CD4-positive, alpha-beta T cell treated with Interleukin-21 for 1 hour (primary cell): ENCODE measurements around the gene CNGA3.

ENCODE experiments used
- DNase-seq: peaks from one replicate; pipeline ENCODE4 v3.0.0-alpha.2; 2020

Gene CNGA3

DNA sequence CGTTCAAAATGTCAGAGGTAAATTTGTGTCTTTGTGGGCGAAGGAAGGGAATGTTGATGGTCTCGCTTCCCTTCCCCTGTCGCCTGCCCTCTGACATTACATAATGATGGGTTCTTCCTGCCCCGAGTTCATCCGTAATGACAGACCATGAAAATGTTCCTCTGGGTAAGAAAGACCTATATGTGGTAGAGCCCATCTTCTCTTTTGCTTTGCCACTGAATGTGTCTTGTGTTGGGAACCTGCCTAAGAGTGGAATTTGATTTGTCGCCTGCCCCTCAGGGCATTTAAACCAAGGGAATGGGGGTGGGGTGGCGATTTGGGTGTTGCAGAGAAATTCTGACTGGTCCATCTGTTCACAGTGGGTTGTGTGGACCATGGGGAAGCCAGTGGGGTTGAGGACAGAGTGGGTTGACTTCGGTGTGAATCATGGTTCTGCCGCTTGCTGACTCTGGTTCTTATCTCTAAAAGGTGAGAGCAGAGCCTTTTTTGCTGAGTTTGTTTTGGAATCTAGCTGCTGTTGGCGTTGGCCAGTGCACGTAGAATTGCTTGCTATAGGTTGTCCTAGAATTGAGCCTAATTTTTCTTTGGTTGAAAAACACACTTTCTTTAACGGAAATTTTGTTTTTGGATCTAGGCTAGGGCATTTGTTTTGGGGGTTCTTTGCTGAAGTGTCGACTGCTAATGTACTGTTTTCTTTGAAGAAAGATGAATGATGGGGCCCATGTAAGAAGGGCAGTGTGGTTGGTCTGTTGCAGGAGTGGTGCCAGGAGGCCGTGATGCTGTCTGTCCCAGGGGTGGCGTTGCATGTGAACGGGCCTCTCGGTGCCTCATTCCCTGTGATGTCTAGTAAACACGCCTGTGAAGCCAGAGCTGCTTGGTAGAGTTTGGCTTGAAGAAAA lies 99.7 kb downstream of the CNGA3 start:
- no peak for DNase-seq

DNA sequence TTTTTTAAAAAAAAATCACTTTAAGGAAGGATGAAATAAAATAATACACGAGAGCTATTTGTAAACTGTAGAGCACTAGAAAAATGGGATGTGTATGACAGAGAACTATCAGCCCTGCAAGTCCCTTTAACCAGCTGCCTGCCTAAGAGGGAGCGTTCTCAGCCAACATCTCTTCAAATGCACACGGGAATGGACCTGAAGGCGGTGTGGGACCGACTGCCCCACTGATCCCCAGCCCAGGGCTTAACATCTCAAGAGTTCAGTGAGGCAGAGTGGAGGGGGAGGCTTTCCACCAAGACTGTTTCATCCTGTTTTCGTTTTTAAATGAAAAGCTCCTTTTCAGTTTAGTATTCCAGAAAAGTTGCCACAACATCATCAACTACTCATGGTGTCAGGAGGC lies 100.6 kb downstream of the CNGA3 start:
- no peak for DNase-seq
